ENCODE data around the gene LDLRAD4. TPM values are rescaled to one million over a fixed set of nuclear protein-coding genes. Genes with fewer than 3 reads are reported as not detected.

LDLRAD4 gene
- total RNA-seq, 1 donor from 2014 or later: 30.5 TPM

DNA sequence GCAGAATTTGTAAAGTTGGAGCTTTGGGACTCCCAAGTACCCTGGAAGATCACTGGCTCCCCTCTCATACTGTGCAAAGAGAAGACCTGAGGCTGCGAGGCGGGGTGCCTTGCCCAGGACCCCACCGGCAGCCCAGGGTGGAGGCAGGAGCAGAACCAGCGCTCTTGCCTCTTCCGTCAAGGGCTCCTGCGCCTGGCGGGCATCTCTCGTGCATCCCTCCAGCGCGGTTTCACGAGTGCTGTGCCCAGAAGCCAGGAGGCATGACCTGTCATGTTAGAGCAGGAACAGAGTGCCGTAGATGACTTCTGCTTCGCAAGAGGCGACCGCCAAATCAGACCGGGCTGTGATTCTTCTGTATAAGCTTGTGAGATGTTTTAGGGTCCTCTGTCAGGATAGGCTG, 77.3 kb downstream of the LDLRAD4 start:
- Mint-ChIP-seq H3K36me3 (ENCODE audit: low read depth) (no peaks in the 10 kb centered on the region), H3K4me1 (ENCODE audit: low read depth) (peaks cover 14% of the 10 kb centered on the region), H3K27me3 (ENCODE audit: low read depth) (no peaks in the 10 kb centered on the region), H3K27ac (no peak overlapping the region), H3K9me3 (no peaks in the 10 kb centered on the region), H3K4me3 (ENCODE audit: low read depth) (no peak overlapping the region)
- intact Hi-C loops (cut with micrococcal nuclease): no loop called here
- DNase-seq (ENCODE audit: low spot score): no peak

DNA sequence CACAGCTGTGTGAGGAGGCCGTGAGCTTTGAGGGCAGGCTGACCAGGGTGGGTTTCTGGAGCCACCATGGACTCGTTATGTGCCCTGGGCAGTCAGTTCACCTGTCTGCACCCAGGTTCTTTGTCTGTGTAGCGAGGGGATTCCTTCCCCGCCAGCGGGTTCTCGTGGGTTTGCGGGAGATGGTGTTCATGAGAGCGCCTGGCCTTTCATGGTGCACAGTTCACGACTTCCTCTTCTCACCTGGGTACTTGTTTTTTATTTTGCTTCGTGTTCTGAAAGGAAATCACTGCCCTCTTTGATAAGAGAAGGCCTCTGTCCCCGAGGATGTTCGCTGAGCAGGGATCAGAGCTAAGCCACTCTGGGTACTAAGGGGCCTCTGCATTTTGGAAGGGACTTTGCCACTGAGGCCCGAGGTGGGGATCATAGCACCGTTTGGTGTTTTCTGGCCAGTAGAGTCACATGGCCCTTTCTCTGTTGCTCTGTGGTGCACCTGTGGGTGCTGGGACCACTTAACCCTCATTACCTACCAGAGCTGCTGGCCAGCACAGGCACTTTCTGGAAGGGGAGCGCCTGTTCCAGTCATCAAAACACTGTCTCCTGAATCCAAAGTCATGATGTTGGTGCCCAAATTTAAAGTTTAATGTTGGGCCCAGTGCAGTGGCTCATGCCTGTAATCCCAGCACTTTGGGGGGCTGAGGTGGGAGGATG, 78.5 kb downstream of the LDLRAD4 start:
- Mint-ChIP-seq H3K27ac (no peak overlapping the region), H3K27me3 (ENCODE audit: low read depth) (no peaks in the 10 kb centered on the region), H3K4me1 (ENCODE audit: low read depth) (peaks cover 6% of the 10 kb centered on the region), H3K9me3 (no peaks in the 10 kb centered on the region), H3K4me3 (ENCODE audit: low read depth) (no peak overlapping the region), H3K36me3 (ENCODE audit: low read depth) (no peaks in the 10 kb centered on the region)
- intact Hi-C loops (cut with micrococcal nuclease): no loop called here
- no peak for DNase-seq (ENCODE audit: low spot score)

DNA sequence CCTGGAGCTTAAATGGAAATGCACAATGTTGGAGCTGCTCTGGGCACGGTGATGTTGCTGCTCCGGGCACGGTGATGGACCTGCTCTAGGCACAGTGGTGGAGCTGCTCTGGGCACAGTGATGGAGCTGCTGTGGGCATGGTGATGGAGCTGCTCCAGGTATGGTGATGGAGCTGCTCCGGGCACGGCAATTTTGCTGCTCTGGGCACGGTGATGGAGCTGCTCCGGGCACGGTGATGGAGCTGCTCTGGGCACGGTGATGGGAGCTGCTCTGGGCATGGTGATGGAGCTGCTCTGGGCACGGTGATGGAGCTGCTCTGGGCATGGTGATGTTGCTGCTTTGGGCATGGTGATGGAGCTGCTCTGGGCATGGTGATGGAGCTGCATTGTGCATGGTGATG, 79.7 kb downstream of the LDLRAD4 start:
- Mint-ChIP-seq H3K9me3 (no peaks in the 10 kb centered on the region), H3K4me1 (ENCODE audit: low read depth) (peaks cover 4% of the 10 kb centered on the region), H3K4me3 (ENCODE audit: low read depth) (no peak overlapping the region), H3K27me3 (ENCODE audit: low read depth) (no peaks in the 10 kb centered on the region), H3K27ac (no peak overlapping the region), H3K36me3 (ENCODE audit: low read depth) (no peaks in the 10 kb centered on the region)
- DNase-seq (ENCODE audit: low spot score): no peak
- intact Hi-C loops (cut with micrococcal nuclease): no loop called here

DNA sequence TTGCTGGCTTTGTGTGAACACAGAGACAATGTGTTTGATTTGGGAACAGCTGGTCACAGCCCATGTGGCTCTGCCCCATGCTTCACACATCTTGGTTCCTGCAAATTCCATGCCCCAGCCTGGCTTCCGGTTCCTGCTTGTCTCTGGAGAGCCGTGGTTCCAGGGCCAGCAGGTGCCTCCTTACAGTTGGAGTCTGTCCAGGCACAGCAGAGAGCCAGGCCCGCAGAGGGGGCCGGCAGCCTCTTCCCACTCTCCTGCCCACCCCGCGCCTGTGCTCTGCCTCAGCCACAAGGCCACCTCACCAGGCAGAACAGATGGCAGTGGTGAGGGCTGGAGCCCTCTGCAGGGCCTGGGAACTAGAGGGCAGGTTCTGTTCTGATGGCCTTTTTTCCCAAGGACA, 81.5 kb downstream of the LDLRAD4 start:
- no peak for DNase-seq (ENCODE audit: low spot score)
- no peak overlapping the region for H3K4me3 Mint-ChIP-seq (ENCODE audit: low read depth)
- no peaks in the 10 kb centered on the region for H3K9me3 Mint-ChIP-seq
- H3K27ac Mint-ChIP-seq: no peak overlapping the region
- no peaks in the 10 kb centered on the region for H3K27me3 Mint-ChIP-seq (ENCODE audit: low read depth)
- H3K4me1 Mint-ChIP-seq (ENCODE audit: low read depth): peaks cover 8% of the 10 kb centered on the region
- intact Hi-C loops (cut with micrococcal nuclease): no loop called here
- peaks cover 7% of the 10 kb centered on the region for H3K36me3 Mint-ChIP-seq (ENCODE audit: low read depth)

DNA sequence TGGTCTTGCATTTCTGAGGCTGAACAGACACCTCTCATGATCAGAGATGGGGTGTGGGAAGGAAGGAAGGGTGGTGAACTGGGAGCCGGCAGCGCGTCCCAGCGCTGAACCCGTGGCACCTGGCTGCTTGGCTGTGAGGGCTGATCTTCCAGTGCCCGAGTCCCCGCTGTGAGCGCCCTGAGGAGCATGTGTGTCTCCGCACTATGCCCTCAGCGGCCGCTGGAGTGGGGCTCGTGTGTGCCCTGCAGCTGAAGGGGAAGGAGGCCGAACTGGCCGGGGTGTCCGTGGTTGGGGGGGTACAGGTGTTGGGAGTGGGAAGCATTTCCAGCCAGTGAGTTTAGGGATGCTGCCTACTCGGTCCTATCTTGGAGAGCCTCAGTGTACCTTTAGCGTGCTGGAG, 82.2 kb downstream of the LDLRAD4 start:
- peaks cover 12% of the 10 kb centered on the region for H3K36me3 Mint-ChIP-seq (ENCODE audit: low read depth)
- no peaks in the 10 kb centered on the region for H3K27me3 Mint-ChIP-seq (ENCODE audit: low read depth)
- no peak for DNase-seq (ENCODE audit: low spot score)
- peaks cover 6% of the 10 kb centered on the region for H3K9me3 Mint-ChIP-seq
- peaks cover 7% of the 10 kb centered on the region for H3K4me1 Mint-ChIP-seq (ENCODE audit: low read depth)
- intact Hi-C loops (cut with micrococcal nuclease): no loop called here
- H3K27ac Mint-ChIP-seq: no peak overlapping the region
- H3K4me3 Mint-ChIP-seq (ENCODE audit: low read depth): no peak overlapping the region

DNA sequence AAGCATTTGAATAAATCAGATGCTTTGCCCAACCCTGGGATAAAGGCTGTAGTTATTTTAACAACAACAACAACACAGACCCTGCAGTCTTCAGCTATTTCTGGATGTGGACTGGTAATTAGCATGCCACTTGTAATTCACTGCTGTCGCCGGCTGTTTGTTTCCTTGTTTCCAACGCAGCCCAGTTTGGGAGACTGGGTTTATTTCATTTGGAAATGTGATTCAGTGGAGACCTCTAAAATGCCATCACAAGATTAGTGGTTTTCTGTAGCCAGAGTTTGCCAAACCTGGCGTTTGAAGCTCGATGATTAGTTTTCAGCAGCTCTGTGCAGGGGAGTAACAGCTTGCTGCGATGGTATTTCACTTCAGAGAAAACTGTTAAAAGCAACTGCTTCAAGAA, 83.5 kb downstream of the LDLRAD4 start:
- peaks cover 19% of the 10 kb centered on the region for H3K36me3 Mint-ChIP-seq (ENCODE audit: low read depth)
- no peak for DNase-seq (ENCODE audit: low spot score)
- H3K9me3 Mint-ChIP-seq: peaks cover 15% of the 10 kb centered on the region

DNA sequence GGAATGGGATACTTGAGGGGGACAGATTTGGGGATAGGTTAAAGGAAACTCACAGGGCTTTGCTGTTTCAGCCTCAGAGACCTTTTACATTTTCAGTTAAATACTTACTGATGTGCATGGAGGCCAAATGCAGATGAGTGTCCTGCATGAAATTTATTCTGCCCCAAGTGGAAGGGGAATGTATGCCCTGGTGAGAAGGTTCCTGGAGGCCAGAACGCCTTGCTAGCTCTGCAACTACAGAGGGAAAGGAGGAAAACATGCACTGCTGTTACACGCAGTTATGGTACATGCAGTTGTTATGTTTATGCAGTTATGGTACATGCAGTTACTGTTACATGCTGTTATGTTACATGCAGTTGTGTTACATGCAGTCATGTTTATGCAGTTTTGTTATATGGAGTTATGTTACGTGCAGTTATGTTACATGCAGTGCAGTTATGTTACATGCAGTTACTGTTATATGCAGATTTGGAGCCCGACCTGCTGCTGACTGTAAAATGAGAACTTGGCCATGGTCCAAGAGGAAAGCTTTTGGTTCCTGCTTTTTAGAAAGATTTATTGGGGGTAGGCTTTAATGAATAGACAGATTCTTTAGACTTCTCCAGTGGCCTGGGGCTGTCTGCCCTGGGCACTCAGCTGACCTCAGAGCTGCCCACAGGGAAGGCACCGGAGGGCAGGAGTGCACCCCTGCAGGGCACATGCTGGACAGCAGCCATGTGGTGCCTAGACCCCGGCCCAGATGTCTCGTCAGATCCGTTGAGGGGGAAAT, 84.1 kb downstream of the LDLRAD4 start:
- DNase-seq (ENCODE audit: low spot score): no peak
- no peak overlapping the region for H3K27ac Mint-ChIP-seq

More for the DNA sequence above, 83.5 kb downstream of the LDLRAD4 start:
- intact Hi-C loops (cut with micrococcal nuclease): no loop called here
- Mint-ChIP-seq H3K27me3 (ENCODE audit: low read depth) (no peaks in the 10 kb centered on the region), H3K4me1 (ENCODE audit: low read depth) (peaks cover 7% of the 10 kb centered on the region), H3K27ac (no peak overlapping the region), H3K4me3 (ENCODE audit: low read depth) (no peak overlapping the region)

DNA sequence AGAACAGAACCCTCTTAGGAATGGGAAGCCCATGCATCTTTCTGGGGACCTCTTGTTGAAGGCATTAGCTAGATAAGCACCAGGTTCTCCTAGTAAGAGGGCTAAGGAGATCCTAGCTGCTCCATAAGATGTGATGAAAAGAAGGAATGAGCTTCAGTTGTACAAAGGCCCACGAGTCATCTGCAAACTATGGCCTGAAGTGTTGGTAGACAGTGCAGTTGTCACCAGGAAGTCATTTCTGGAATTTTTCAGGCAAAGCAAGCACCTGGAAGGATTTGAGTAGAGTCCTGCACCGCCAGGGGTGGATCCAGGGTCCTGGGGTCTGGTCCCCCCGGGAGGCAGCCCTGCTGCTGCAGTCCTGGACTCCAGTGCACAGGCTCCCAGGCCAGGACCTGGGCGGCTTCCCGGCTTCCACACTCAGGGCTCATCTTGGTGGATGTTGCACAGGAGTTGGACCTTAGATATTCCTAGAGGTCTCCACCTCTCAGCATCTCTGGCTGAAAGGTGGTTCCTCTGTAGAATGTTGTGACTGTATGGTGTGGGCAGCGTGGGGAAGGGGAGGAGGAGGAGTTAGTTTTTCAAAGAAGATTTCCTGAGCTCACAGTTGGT, 85.3 kb downstream of the LDLRAD4 start:
- Mint-ChIP-seq H3K4me3 (ENCODE audit: low read depth) (no peak overlapping the region), H3K27ac (no peak overlapping the region), H3K9me3 (peaks cover 16% of the 10 kb centered on the region), H3K36me3 (ENCODE audit: low read depth) (peaks cover 19% of the 10 kb centered on the region), H3K4me1 (ENCODE audit: low read depth) (peaks cover 18% of the 10 kb centered on the region), H3K27me3 (ENCODE audit: low read depth) (no peaks in the 10 kb centered on the region)
- intact Hi-C loops (cut with micrococcal nuclease): no loop called here
- DNase-seq (ENCODE audit: low spot score): no peak

More for the DNA sequence above, 84.1 kb downstream of the LDLRAD4 start:
- Mint-ChIP-seq H3K36me3 (ENCODE audit: low read depth) (peaks cover 19% of the 10 kb centered on the region), H3K27me3 (ENCODE audit: low read depth) (no peaks in the 10 kb centered on the region), H3K4me1 (ENCODE audit: low read depth) (peaks cover 7% of the 10 kb centered on the region), H3K9me3 (peaks cover 16% of the 10 kb centered on the region), H3K4me3 (ENCODE audit: low read depth) (no peak overlapping the region)
- intact Hi-C loops (cut with micrococcal nuclease): no loop called here

DNA sequence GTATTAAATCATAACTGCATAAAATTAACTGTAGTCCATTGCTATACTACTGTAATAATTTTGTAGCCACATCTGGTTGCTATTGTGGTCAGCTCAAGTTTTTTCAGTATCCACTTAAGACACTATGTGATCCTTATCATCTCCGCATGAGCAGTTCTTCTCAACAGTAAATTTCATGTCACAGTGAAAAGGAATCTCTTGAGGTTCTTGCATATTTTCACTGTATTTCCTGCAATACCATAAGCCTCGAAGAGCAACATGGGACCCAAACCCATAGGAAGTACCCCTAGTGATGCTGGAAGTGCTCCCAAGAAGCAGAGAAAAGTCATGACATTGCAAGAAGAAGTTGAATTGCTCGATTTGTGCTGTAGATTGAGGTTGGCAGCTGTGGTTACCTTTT, 86.7 kb downstream of the LDLRAD4 start:
- Mint-ChIP-seq H3K27ac (no peak overlapping the region), H3K9me3 (peaks cover 16% of the 10 kb centered on the region), H3K4me3 (ENCODE audit: low read depth) (no peak overlapping the region), H3K4me1 (ENCODE audit: low read depth) (peaks cover 22% of the 10 kb centered on the region), H3K27me3 (ENCODE audit: low read depth) (no peaks in the 10 kb centered on the region), H3K36me3 (ENCODE audit: low read depth) (peaks cover 19% of the 10 kb centered on the region)
- intact Hi-C loops (cut with micrococcal nuclease): no loop called here
- no peak for DNase-seq (ENCODE audit: low spot score)

DNA sequence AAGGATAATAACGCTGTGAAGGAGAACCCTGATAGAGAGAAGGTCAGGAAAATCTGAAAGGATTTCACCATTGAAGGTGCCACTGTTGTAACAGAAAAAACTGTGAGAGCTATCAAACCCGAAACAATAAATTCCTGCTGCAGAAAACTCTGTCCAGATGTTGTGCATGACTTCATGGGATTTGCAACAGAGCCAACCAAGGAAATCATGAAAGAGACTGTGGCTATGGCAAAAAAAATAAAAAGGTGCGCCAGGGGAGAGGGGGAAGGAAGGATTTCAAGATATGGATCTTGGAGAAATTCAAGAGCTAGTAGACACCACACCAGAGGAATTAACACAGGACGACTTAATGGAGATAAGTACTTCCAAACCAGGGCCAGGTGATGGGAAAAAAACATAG, 88.0 kb downstream of the LDLRAD4 start:
- no peak overlapping the region for H3K4me3 Mint-ChIP-seq (ENCODE audit: low read depth)
- no peak for DNase-seq (ENCODE audit: low spot score)
- H3K27ac Mint-ChIP-seq: no peak overlapping the region
- no peaks in the 10 kb centered on the region for H3K27me3 Mint-ChIP-seq (ENCODE audit: low read depth)
- peaks cover 23% of the 10 kb centered on the region for H3K4me1 Mint-ChIP-seq (ENCODE audit: low read depth)
- H3K36me3 Mint-ChIP-seq (ENCODE audit: low read depth): peaks cover 19% of the 10 kb centered on the region
- peaks cover 16% of the 10 kb centered on the region for H3K9me3 Mint-ChIP-seq
- intact Hi-C loops (cut with micrococcal nuclease): no loop called here

DNA sequence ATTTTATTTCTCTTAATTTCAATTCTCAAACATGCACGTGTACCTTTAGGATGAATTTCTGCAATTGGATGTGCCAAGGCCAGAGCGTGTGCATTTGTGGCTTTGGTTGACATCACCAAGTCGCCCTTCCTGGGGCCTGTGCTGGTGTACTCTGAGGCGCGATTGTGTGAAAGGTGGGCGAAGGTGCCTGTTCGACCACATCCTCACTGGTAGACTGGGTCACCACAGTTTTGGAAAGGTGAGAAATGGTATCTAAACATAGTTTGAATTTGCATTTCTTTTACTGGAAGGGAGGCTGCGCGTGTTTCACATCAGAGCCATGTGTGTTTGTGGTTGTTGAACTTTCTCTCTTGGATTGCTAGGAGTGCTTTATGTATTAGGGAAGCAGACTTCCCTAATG, 89.8 kb downstream of the LDLRAD4 start:
- H3K4me3 Mint-ChIP-seq (ENCODE audit: low read depth): no peak overlapping the region
- peaks cover 20% of the 10 kb centered on the region for H3K9me3 Mint-ChIP-seq
- intact Hi-C loops (cut with micrococcal nuclease): no loop called here
- peaks cover 24% of the 10 kb centered on the region for H3K36me3 Mint-ChIP-seq (ENCODE audit: low read depth)
- H3K4me1 Mint-ChIP-seq (ENCODE audit: low read depth): peaks cover 35% of the 10 kb centered on the region
- DNase-seq (ENCODE audit: low spot score): no peak
- H3K27ac Mint-ChIP-seq: peak overlapping the region; percentile 39
- H3K27me3 Mint-ChIP-seq (ENCODE audit: low read depth): no peaks in the 10 kb centered on the region

DNA sequence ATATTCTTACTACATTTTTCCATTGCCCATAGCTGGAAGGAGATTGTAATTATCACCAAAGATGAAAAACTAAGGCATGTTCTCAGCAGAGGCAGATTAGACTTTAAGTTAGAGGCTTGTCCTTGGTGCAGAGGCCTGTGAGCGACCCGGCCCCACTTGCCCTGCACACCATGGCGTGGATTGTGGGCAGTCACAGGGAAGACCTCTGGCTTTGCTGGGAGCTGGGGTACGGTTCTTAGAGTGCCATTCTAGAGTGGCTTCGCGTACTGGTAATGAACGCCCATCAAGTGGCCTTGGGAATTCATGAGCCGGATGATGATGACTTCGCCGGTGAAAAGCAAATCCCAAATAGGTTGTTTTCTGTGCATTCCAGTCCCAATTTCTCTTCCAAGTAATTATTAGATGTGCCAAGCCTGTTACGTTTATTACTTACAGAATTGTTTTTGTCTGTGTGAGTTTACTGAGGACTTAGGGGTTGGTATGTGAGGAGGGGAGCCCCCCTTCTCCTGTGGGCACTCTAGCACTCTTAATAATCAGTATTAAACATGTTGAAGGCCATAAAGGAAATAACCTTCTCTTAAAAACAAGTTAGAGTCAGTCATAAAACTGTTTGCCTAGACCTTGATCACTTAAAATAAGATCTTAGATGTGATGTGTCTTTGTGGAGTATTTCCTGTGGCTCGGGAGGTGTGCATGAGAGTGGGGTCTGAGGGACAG, 90.6 kb downstream of the LDLRAD4 start:
- H3K4me1 Mint-ChIP-seq (ENCODE audit: low read depth): peaks cover 40% of the 10 kb centered on the region
- H3K4me3 Mint-ChIP-seq (ENCODE audit: low read depth): no peak overlapping the region
- peaks cover 27% of the 10 kb centered on the region for H3K9me3 Mint-ChIP-seq
- intact Hi-C loops (cut with micrococcal nuclease): no loop called here
- H3K27me3 Mint-ChIP-seq (ENCODE audit: low read depth): no peaks in the 10 kb centered on the region
- DNase-seq (ENCODE audit: low spot score): no peak
- H3K36me3 Mint-ChIP-seq (ENCODE audit: low read depth): peaks cover 28% of the 10 kb centered on the region
- H3K27ac Mint-ChIP-seq: peak overlapping the region; percentile 39
